Neuronal stem cell (in vitro differentiated cells): Measurements from ENCODE around the gene HOXC5.

Experiments
- DNase-seq: peaks from one replicate; pipeline ENCODE4 v3.0.0-alpha.2; 2013; ENCODE audit warnings: low spot score
- H2AFZ ChIP-seq: one replicate; pipeline ENCODE4 v1.6.1; 2013; ENCODE audit warnings: mild to moderate bottlenecking, low read length, inconsistent platforms
- H2AK5ac ChIP-seq: 2 replicates; pipeline ENCODE4 v1.6.1; 2013; ENCODE audit warnings: low read depth, mild to moderate bottlenecking, inconsistent platforms, low read length, moderate library complexity, mixed read lengths
- H2BK120ac ChIP-seq: 2 replicates; pipeline ENCODE4 v1.6.1; 2013; ENCODE audit warnings: low read depth, mild to moderate bottlenecking, inconsistent platforms, low read length, moderate library complexity, mixed read lengths
- H2BK12ac ChIP-seq: one replicate; pipeline ENCODE4 v1.6.1; 2013; ENCODE audit warnings: low read length, inconsistent platforms
- H2BK15ac ChIP-seq: 2 replicates; pipeline ENCODE4 v1.6.1; 2013; ENCODE audit warnings: mild to moderate bottlenecking, low read length, inconsistent platforms, mixed read lengths
- H2BK5ac ChIP-seq: one replicate; pipeline ENCODE4 v1.6.1; 2013; ENCODE audit warnings: inconsistent platforms, mild to moderate bottlenecking, low read length, moderate library complexity
- H3K14ac ChIP-seq: one replicate; pipeline ENCODE4 v1.6.1; 2013; ENCODE audit warnings: low read length, inconsistent platforms
- H3K18ac ChIP-seq: 2 replicates; pipeline ENCODE4 v1.6.1; 2013; ENCODE audit warnings: low read length, inconsistent platforms
- H3K23ac ChIP-seq: 2 replicates; pipeline ENCODE4 v1.6.1; 2013; ENCODE audit warnings: low read depth, mild to moderate bottlenecking, mixed read lengths, low read length, inconsistent platforms; ENCODE audit not compliant: poor library complexity
- H3K27ac ChIP-seq: replicated peaks from 3 replicates; pipeline ENCODE4 v1.5.1; 2013; ENCODE audit warnings: low read length, inconsistent platforms
- H3K27me3 ChIP-seq, 3 experiments: 2 replicates each; pipeline ENCODE4 v1.6.1; 2013; ENCODE audit warnings: low read length in 3 of 3, mild to moderate bottlenecking in 2 of 3, inconsistent platforms in 1 of 3, low read depth in 1 of 3, mixed read lengths in 1 of 3, moderate library complexity in 1 of 3; ENCODE audit not compliant: control insufficient read depth in 3 of 3, insufficient read depth in 3 of 3
- H3K36me3 ChIP-seq, 2 donors: replicated peaks in 1 of 2; 2 replicates each; pipeline ENCODE4 v1.6.1; 2013; ENCODE audit warnings: low read length in 2 of 2; ENCODE audit not compliant: control insufficient read depth in 2 of 2, insufficient read depth in 2 of 2
- H3K4ac ChIP-seq: 2 replicates; pipeline ENCODE4 v1.6.1; 2013; ENCODE audit warnings: inconsistent platforms, mild to moderate bottlenecking, low read length, moderate library complexity
- H3K4me1 ChIP-seq, 2 donors: 1 replicate in 1 of 2; 2 replicates in 1 of 2; pipeline ENCODE4 v1.6.1; 2013; ENCODE audit warnings: low read length in 2 of 2, low read depth in 1 of 2; ENCODE audit not compliant: control insufficient read depth in 2 of 2, insufficient read depth in 1 of 2
- H3K4me2 ChIP-seq: one replicate; pipeline ENCODE4 v1.6.1; 2013; ENCODE audit warnings: mild to moderate bottlenecking, low read length, inconsistent platforms; ENCODE audit not compliant: insufficient read depth, poor library complexity, severe bottlenecking
- H3K4me3 ChIP-seq, 2 donors: 2 replicates each; pipeline ENCODE4 v1.5.1; 2013; ENCODE audit warnings: low read length in 2 of 2, mild to moderate bottlenecking in 2 of 2, inconsistent platforms in 1 of 2, moderate library complexity in 1 of 2
- H3K79me1 ChIP-seq: one replicate; pipeline ENCODE4 v1.6.1; 2013; ENCODE audit warnings: low read depth, mild to moderate bottlenecking, inconsistent platforms, low read length, moderate library complexity
- H3K9ac ChIP-seq: one replicate; pipeline ENCODE4 v1.6.1; 2013; ENCODE audit warnings: mild to moderate bottlenecking, low read depth, low read length, inconsistent platforms; ENCODE audit not compliant: poor library complexity
- H3K9me3 ChIP-seq, 2 donors: replicated peaks in 1 of 2; 2 replicates each; pipeline versions ENCODE3 to v1.6.1; 2013; ENCODE audit warnings: low read length in 2 of 2, mild to moderate bottlenecking in 2 of 2, inconsistent platforms in 1 of 2, low read depth in 1 of 2, mixed read lengths in 1 of 2, moderate library complexity in 1 of 2; ENCODE audit not compliant: control insufficient read depth in 2 of 2, insufficient read depth in 1 of 2
- H4K8ac ChIP-seq: one replicate; pipeline ENCODE4 v1.6.1; 2013; ENCODE audit warnings: low read depth, mild to moderate bottlenecking, inconsistent platforms, low read length, moderate library complexity
- H4K91ac ChIP-seq: one replicate; pipeline ENCODE4 v1.6.1; 2013; ENCODE audit warnings: low read length, low read depth, mild to moderate bottlenecking, inconsistent platforms; ENCODE audit not compliant: poor library complexity
- WGBS, 2 donors: extraction: QIAGEN DNeasy Blood & Tissue Kit; methylation state at CpG; one replicate each; pipeline ENCODE4 v1.1.7; 2013; ENCODE audit warnings: missing lambda C conversion rate in 2 of 2, mixed read lengths in 1 of 2; ENCODE audit not compliant: insufficient read length in 2 of 2, insufficient replicate concordance in 1 of 2; ENCODE audit errors: extremely low coverage in 2 of 2; 5-methylcytosine and 5-hydroxymethylcytosine counted together

Gene HOXC5

DNA sequence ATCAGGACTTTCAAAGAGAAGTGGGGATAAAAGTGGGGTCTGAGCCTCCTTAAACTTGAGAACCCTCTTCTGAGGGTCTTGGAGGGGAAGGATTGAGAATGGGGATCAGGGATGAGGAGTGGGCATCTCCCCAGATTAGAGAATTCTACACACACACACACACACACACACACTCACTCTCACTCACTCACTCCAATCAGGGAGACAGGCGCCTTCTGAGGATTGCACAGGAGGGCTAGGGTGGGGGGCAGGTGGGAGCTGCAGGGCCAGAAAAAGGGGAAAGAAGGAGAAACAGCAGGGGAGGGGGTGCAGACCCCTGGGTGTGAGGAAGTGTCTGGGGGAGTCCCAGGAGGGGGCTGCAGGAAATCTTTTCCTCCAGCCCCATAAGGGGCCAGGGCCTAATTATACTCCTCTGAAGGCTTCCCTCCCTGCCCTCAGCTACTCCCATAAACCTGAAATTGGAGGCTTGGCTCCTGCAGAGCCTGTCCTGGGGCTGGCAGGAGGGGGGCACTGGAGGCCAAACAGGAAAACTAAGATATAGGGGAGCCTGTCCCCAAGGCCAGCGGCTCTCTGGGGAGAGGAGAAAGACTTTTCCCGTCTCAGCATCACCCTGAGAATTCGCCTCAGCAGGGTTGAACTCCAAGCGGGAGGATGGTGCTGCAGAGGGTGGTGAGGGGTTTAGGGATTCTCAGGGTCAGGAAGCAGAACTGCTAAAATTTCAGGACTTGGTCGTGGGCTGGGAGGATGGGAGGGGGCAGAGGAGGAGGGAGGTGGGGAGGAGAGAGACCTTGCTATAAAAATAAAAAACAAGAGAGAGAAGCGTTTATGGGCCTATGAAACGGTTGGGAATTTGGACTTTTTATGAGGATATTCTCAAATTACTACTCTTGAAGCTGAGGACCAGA, 31.3 kb upstream of the HOXC5 start:
- Histone ChIP-seq H2BK5ac (no peak overlapping the region), H3K18ac (no peak overlapping the region), H4K8ac (no peak overlapping the region), H2BK120ac (no peak overlapping the region), H3K4me3 (no peak overlapping the region), H3K79me1 (no peaks in the 10 kb centered on the region), H2AFZ (no peak overlapping the region), H3K4me2 (no peak overlapping the region), H3K9ac (no peak overlapping the region), H2BK15ac (no peak overlapping the region), H2BK12ac (no peak overlapping the region), H3K27ac (no peak overlapping the region), H3K14ac (no peak overlapping the region), H3K36me3 (no peaks in the 10 kb centered on the region), H4K91ac (no peak overlapping the region), H3K9me3 (peaks cover 0 to 2% of the 10 kb centered on the region in 2 donors), H2AK5ac (no peak overlapping the region), H3K27me3 (peaks cover 81 to 100% (median 100%) of the 10 kb centered on the region in 3 experiments), H3K4ac (no peak overlapping the region), H3K4me1 (no peaks in the 10 kb centered on the region), H3K23ac (no peak overlapping the region)
- WGBS, 2 donors = no CpG with 5 or more reads among the region's 8 CpGs
- DNase-seq = no peak

DNA sequence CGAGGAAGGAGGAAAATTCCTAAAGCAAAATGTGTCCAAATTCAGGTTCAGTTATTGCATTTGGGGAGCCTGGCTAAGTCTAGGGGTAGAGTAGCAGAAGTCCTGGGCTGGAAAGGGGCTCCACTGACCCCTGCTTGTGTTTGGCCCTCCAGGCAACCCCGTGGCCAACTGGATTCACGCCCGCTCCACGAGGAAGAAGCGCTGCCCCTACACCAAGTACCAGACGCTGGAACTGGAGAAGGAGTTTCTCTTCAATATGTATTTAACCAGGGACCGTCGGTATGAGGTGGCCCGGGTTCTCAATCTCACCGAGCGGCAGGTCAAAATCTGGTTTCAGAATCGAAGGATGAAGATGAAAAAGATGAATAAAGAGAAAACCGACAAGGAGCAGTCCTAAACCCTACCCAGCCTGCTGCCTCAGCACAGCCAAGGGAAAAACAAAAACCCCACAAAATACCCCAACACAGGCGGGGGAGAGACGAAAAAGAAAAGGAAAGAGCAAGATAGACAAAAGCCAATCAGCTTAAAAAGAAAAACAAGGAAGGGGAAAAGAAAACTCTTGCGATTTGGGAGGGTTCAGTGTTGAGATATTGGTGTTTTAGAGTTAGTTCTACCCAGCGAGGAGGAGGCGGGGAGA, 30.5 kb upstream of the HOXC5 start:
- Histone ChIP-seq H2BK120ac (no peak overlapping the region), H3K4me1 (no peaks in the 10 kb centered on the region), H3K79me1 (no peaks in the 10 kb centered on the region), H3K18ac (no peak overlapping the region), H2BK12ac (no peak overlapping the region), H3K23ac (no peak overlapping the region), H3K4me3 (no peak overlapping the region), H4K91ac (no peak overlapping the region), H3K4ac (no peak overlapping the region), H3K27ac (no peak overlapping the region), H3K4me2 (no peak overlapping the region), H2BK5ac (no peak overlapping the region), H2AK5ac (no peak overlapping the region), H3K36me3 (no peaks in the 10 kb centered on the region), H4K8ac (no peak overlapping the region), H2BK15ac (no peak overlapping the region), H2AFZ (no peak overlapping the region), H3K27me3 (peaks cover 78 to 100% (median 100%) of the 10 kb centered on the region in 3 experiments), H3K14ac (no peak overlapping the region), H3K9ac (no peak overlapping the region), H3K9me3 (peaks cover 0 to 2% of the 10 kb centered on the region in 2 donors)
- DNase-seq = no peak
- WGBS, 2 donors = no CpG with 5 or more reads among the region's 19 CpGs

- H2BK15ac ChIP-seq = no peak overlapping the region
- no peak overlapping the region for H2BK12ac ChIP-seq
- no peak overlapping the region for H3K14ac ChIP-seq
- no peak overlapping the region for H3K23ac ChIP-seq
- no peak overlapping the region for H3K18ac ChIP-seq
- H3K9me3 ChIP-seq = peaks cover 0 to 2% of the 10 kb centered on the region in 2 donors
- no peak overlapping the region for H3K4me3 ChIP-seq
- no peak overlapping the region for H2BK5ac ChIP-seq
- H3K4me2 ChIP-seq = no peak overlapping the region
- no peak overlapping the region for H2BK120ac ChIP-seq
- peaks cover 78 to 100% (median 100%) of the 10 kb centered on the region in 3 experiments for H3K27me3 ChIP-seq
- H4K8ac ChIP-seq = no peak overlapping the region
- H2AFZ ChIP-seq = no peak overlapping the region
- no peak overlapping the region for H3K4ac ChIP-seq
- no peak overlapping the region for H3K9ac ChIP-seq
- no peaks in the 10 kb centered on the region for H3K79me1 ChIP-seq
- H2AK5ac ChIP-seq = no peak overlapping the region
- no peaks in the 10 kb centered on the region for H3K4me1 ChIP-seq
- no peaks in the 10 kb centered on the region for H3K36me3 ChIP-seq
- no peak for DNase-seq
- WGBS, 2 donors = no CpG with 5 or more reads among the region's 19 CpGs
- no peak overlapping the region for H4K91ac ChIP-seq
- H3K27ac ChIP-seq = no peak overlapping the region
These were observed 29.9 kb upstream of the HOXC5 start for GRCh38 chr12:54002915-54003389.

GRCh38 chr12:54003625-54004024, 29.2 kb upstream of the HOXC5 start:
- Histone ChIP-seq H2BK5ac (no peak overlapping the region), H3K27me3 (peaks cover 77 to 100% (median 99%) of the 10 kb centered on the region in 3 experiments), H3K79me1 (no peaks in the 10 kb centered on the region), H3K4me3 (no peak overlapping the region), H3K36me3 (no peaks in the 10 kb centered on the region), H3K9ac (no peak overlapping the region), H2AFZ (no peak overlapping the region), H4K8ac (no peak overlapping the region), H3K27ac (no peak overlapping the region), H2BK120ac (no peak overlapping the region), H4K91ac (no peak overlapping the region), H2BK12ac (no peak overlapping the region), H3K4me1 (no peaks in the 10 kb centered on the region), H3K18ac (no peak overlapping the region), H3K14ac (no peak overlapping the region), H3K4me2 (no peak overlapping the region), H3K23ac (no peak overlapping the region), H2BK15ac (no peak overlapping the region), H3K4ac (no peak overlapping the region), H3K9me3 (peaks cover 0 to 2% of the 10 kb centered on the region in 2 donors), H2AK5ac (no peak overlapping the region)
- DNase-seq = no peak
- no CpG with 5 or more reads among the region's 3 CpGs for WGBS, 2 donors
